Sigmoid colon (tissue), 7 donors: ENCODE data around the gene TBL3. TPM values are rescaled to one million over a fixed set of nuclear protein-coding genes. Genes with fewer than 3 reads are reported as not detected.
A peak's percentile ranks its signal among the peaks of the same experiment; 100 is the strongest.

Experiments used
- DNase-seq: peaks from one replicate; pipeline ENCODE4 v3.0.0-alpha.2; 2019
- H3K27ac ChIP-seq, 4 donors: fragments of 200-600 bp; sonication (generic); one replicate each; pipeline ENCODE4 v1.5.1; 2016 to 2019; ENCODE audit warnings: mild to moderate bottlenecking in 1 of 4
- H3K27me3 ChIP-seq, 3 donors: fragments of 200-600 bp; sonication (generic); one replicate each; pipeline ENCODE4 v1.5.1; 2019; ENCODE audit warnings: mild to moderate bottlenecking in 1 of 3
- H3K36me3 ChIP-seq, 4 donors: fragments of 200-600 bp; sonication (generic); one replicate each; pipeline ENCODE4 v1.5.1; 2016 to 2019
- H3K4me1 ChIP-seq, 4 donors: fragments of 200-600 bp; sonication (generic); one replicate each; pipeline ENCODE4 v1.5.1; 2017 to 2019
- H3K4me3 ChIP-seq, 4 donors: fragments of 200-600 bp; sonication (generic); one replicate each; pipeline ENCODE4 v1.5.1; 2017 to 2019; ENCODE audit warnings: mild to moderate bottlenecking in 2 of 4, moderate library complexity in 1 of 4
- H3K9me3 ChIP-seq, 4 donors: fragments of 200-600 bp in 3 of 4; sonication (generic) in 3 of 4; one replicate each; pipeline versions ENCODE4 v1.5.1 to v1.6.1; 2013 to 2019
- CTCF ChIP-seq, 4 experiments: fragments of 450-650 bp in 3 of 4; fragments of 200-600 bp in 1 of 4; IDR thresholded peaks; one replicate each; pipeline ENCODE4 v1.5.1; 2016 to 2019; ENCODE audit warnings: antibody characterized with exemption in 4 of 4, mild to moderate bottlenecking in 3 of 4, moderate library complexity in 2 of 4
- EP300 ChIP-seq, 4 donors: sonication (generic); formaldehyde crosslinking; IDR thresholded peaks; one replicate each; pipeline ENCODE4 v1.6.1; 2017; ENCODE audit warnings: antibody characterized with exemption in 4 of 4
- POLR2A ChIP-seq, 2 donors: fragments of 450-650 bp; IDR thresholded peaks; one replicate each; pipeline ENCODE4 v1.6.1; 2016; ENCODE audit warnings: antibody characterized with exemption in 2 of 2, mild to moderate bottlenecking in 2 of 2, moderate library complexity in 2 of 2
- POLR2AphosphoS5 ChIP-seq, 4 donors: sonication (generic); formaldehyde crosslinking; IDR thresholded peaks; one replicate each; pipeline ENCODE4 v1.6.1; 2017; ENCODE audit warnings: antibody characterized with exemption in 4 of 4
- WGBS, 2 donors: extraction: QIAGEN DNeasy Blood & Tissue Kit; methylation state at CpG; one replicate each; pipeline ENCODE4 v1.1.7; 2013; 5-methylcytosine and 5-hydroxymethylcytosine counted together
- intact Hi-C: fragments of 100-400 bp; cut with DNase I; formaldehyde crosslinking; loops from one replicate; pipeline ENCODE4 v1.15.1; 2023
- polyA plus RNA-seq, 3 donors: library from polyadenylated mRNA; stranded (reverse); fragments of 200-250 nt; gene quantifications; one replicate each; pipeline ENCODE4 v1.2.3, GENCODE V29; 2013
- total RNA-seq, 4 donors: library from RNA; depleted of rRNA; stranded (reverse); fragments of >200 nt; gene quantifications; one replicate each; pipeline ENCODE4 v1.1.0, GENCODE V29; 2016
- donor health status: healthy with polysubstance abuse.
- donor health status: Bipolar disorder and iron deficiency.
- donor health status: healthy.

The TBL3 gene
- total and polyA plus RNA-seq, 7 donors: 14.3 to 37.4 (median 25.4) TPM

- no peak for DNase-seq
- intact Hi-C loops: no loop called here
- Histone ChIP-seq H3K4me1 (peaks cover 0 to 40% (median 34%) of the 10 kb centered on the region in 4 donors), H3K9me3 (no peaks in the 10 kb centered on the region), H3K27me3 (no peaks in the 10 kb centered on the region), H3K36me3 (peaks cover 12 to 27% (median 22%) of the 10 kb centered on the region in 4 donors), H3K4me3 (peak overlapping the region; percentile 63 to 90 (median 66)), H3K27ac (peak overlapping the region; percentile 91 to 99 (median 92))
- WGBS, 2 donors: 5 to 7% methylated on average over 44 of the region's 44 CpGs
- TF ChIP-seq EP300 (IDR thresholded peaks at IDR 0.05) (no peak), POLR2A (IDR thresholded peaks at IDR 0.05) (no peak), POLR2AphosphoS5 (IDR thresholded peaks at IDR 0.05) (no peak), CTCF (IDR thresholded peaks at IDR 0.05) (no peak)
These were observed 7.9 kb upstream of the TBL3 start for GRCh38 chr16:1963806-1964505.

GRCh38 chr16:1964506-1965395, 7.1 kb upstream of the TBL3 start, which contains the start of gene RPS2:
TSS of gene RPS2 (minus strand) at chr16:1964826. CDS start at chr16:1964625, 201 bp downstream.
- Histone ChIP-seq H3K4me3 (peak within 1 kb of the TSS; percentile 63 to 90 (median 66)), H3K27ac (peak within 1 kb of the TSS; percentile 91 to 99 (median 92)), H3K4me1 (peaks cover 0 to 37% (median 31%) of the 10 kb centered on the region in 4 donors), H3K36me3 (peaks cover 12 to 27% (median 22%) of the 10 kb centered on the region in 4 donors), H3K9me3 (no peaks in the 10 kb centered on the region), H3K27me3 (no peaks in the 10 kb centered on the region)
- intact Hi-C loops: no loop called here
- TF ChIP-seq POLR2AphosphoS5 (IDR thresholded peaks at IDR 0.05): peak; percentile 95 to 100 (median 98)
- peak; percentile 97 for TF ChIP-seq POLR2A (IDR thresholded peaks at IDR 0.05)
- peak in 2 of 4 donors; percentile 33 to 35 for TF ChIP-seq EP300 (IDR thresholded peaks at IDR 0.05)
- no peak for TF ChIP-seq CTCF (IDR thresholded peaks at IDR 0.05)
- peak; percentile 100 for DNase-seq
- WGBS, 2 donors: 0 to 1% methylated on average over 97 of the region's 97 CpGs

- intact Hi-C loops: no loop called here
- no peaks in the 10 kb centered on the region for H3K9me3 ChIP-seq
- no peak for DNase-seq
- H3K4me3 ChIP-seq: peak overlapping the region; percentile 63 to 90 (median 66)
- H3K27ac ChIP-seq: peak overlapping the region; percentile 91 to 99 (median 92)
- TF ChIP-seq EP300 (IDR thresholded peaks at IDR 0.05) (no peak), POLR2AphosphoS5 (IDR thresholded peaks at IDR 0.05) (no peak), CTCF (IDR thresholded peaks at IDR 0.05) (no peak), POLR2A (IDR thresholded peaks at IDR 0.05) (no peak)
- peaks cover 0 to 30% (median 26%) of the 10 kb centered on the region in 4 donors for H3K4me1 ChIP-seq
- 13 to 22% methylated on average over 24 of the region's 24 CpGs for WGBS, 2 donors
- peaks cover 12 to 27% (median 22%) of the 10 kb centered on the region in 4 donors for H3K36me3 ChIP-seq
- no peaks in the 10 kb centered on the region for H3K27me3 ChIP-seq
These were observed 6.4 kb upstream of the TBL3 start for GRCh38 chr16:1965396-1966001.

- Histone ChIP-seq H3K4me1 (peaks cover 0 to 28% (median 25%) of the 10 kb centered on the region in 4 donors), H3K27ac (peak within 1 kb of the TSS; percentile 91 to 99 (median 92)), H3K27me3 (no peaks in the 10 kb centered on the region), H3K9me3 (no peaks in the 10 kb centered on the region), H3K36me3 (peaks cover 12 to 21% (median 17%) of the 10 kb centered on the region in 4 donors), H3K4me3 (peak within 1 kb of the TSS; percentile 63 to 90 (median 66))
- intact Hi-C loops: no loop called here
- DNase-seq: no peak
- WGBS, 2 donors: 96% methylated on average over 6 of the region's 6 CpGs
- TF ChIP-seq POLR2A (IDR thresholded peaks at IDR 0.05) (no peak), POLR2AphosphoS5 (IDR thresholded peaks at IDR 0.05) (no peak), EP300 (IDR thresholded peaks at IDR 0.05) (no peak), CTCF (IDR thresholded peaks at IDR 0.05) (no peak)
These were observed 5.4 kb upstream of the TBL3 start, which contains the start of gene RNF151 for GRCh38 chr16:1966460-1966859. TSS of gene RNF151 (plus strand) at chr16:1966856. CDS start at chr16:1966882, 26 bp downstream.
